Effector memory CD4-positive, alpha-beta T cell (primary cell): Measurements from ENCODE around the gene FAM170B.

Experiments
- DNase-seq, 3 donors: peaks; one replicate each; pipeline ENCODE4 v3.0.0-alpha.2; 2020
- H3K27ac ChIP-seq: 2 replicates; pipeline ENCODE4 v1.7.0; 2013; ENCODE audit warnings: mild to moderate bottlenecking, low read length, moderate library complexity; ENCODE audit not compliant: insufficient read depth, poor library complexity, severe bottlenecking
- H3K27me3 ChIP-seq: replicated peaks from 2 replicates; pipeline ENCODE4 v1.7.0; 2013; ENCODE audit warnings: mild to moderate bottlenecking, low read length; ENCODE audit not compliant: insufficient read depth, control insufficient read depth, poor library complexity, severe bottlenecking
- H3K36me3 ChIP-seq: 2 replicates; pipeline ENCODE4 v1.7.0; 2013; ENCODE audit warnings: mild to moderate bottlenecking, low read length, moderate library complexity; ENCODE audit not compliant: control insufficient read depth, insufficient read depth
- H3K4me1 ChIP-seq: 2 replicates; pipeline ENCODE4 v1.7.0; 2013; ENCODE audit warnings: low read length, mild to moderate bottlenecking; ENCODE audit not compliant: control insufficient read depth, insufficient read depth, poor library complexity, severe bottlenecking
- H3K4me3 ChIP-seq: 2 replicates; pipeline ENCODE4 v1.7.0; 2013; ENCODE audit warnings: low read length, low read depth, mild to moderate bottlenecking; ENCODE audit not compliant: insufficient read depth, poor library complexity, severe bottlenecking
- H3K9me3 ChIP-seq: 2 replicates; pipeline ENCODE4 v1.7.0; 2013; ENCODE audit warnings: mild to moderate bottlenecking, low read length, moderate library complexity; ENCODE audit not compliant: control insufficient read depth

The FAM170B gene

GRCh38 chr10:49152663-49153062 lies 18.8 kb upstream of the FAM170B start:
- H3K27ac ChIP-seq, result no peak overlapping the region
- no peaks in the 10 kb centered on the region for H3K36me3 ChIP-seq
- H3K27me3 ChIP-seq, result no peaks in the 10 kb centered on the region
- no peaks in the 10 kb centered on the region for H3K9me3 ChIP-seq
- H3K4me1 ChIP-seq, result no peaks in the 10 kb centered on the region
- H3K4me3 ChIP-seq, result no peak overlapping the region
- DNase-seq, result no peak

GRCh38 chr10:49152037-49152436 lies 18.2 kb upstream of the FAM170B start:
- no peaks in the 10 kb centered on the region for H3K4me1 ChIP-seq
- H3K36me3 ChIP-seq, result no peaks in the 10 kb centered on the region
- no peak overlapping the region for H3K4me3 ChIP-seq
- no peak overlapping the region for H3K27ac ChIP-seq
- H3K9me3 ChIP-seq, result no peaks in the 10 kb centered on the region
- no peaks in the 10 kb centered on the region for H3K27me3 ChIP-seq
- DNase-seq, result no peak

- Histone ChIP-seq H3K4me1 (no peaks in the 10 kb centered on the region), H3K27me3 (no peaks in the 10 kb centered on the region), H3K36me3 (no peaks in the 10 kb centered on the region), H3K9me3 (no peaks in the 10 kb centered on the region), H3K27ac (no peak overlapping the region), H3K4me3 (no peak overlapping the region)
- DNase-seq, result no peak
Observed at GRCh38 chr10:49151481-49151880, 17.7 kb upstream of the FAM170B start.

- Histone ChIP-seq H3K9me3 (no peaks in the 10 kb centered on the region), H3K36me3 (no peaks in the 10 kb centered on the region), H3K27me3 (no peaks in the 10 kb centered on the region), H3K4me3 (no peak overlapping the region), H3K4me1 (no peaks in the 10 kb centered on the region), H3K27ac (no peak overlapping the region)
- DNase-seq, result no peak
Observed at GRCh38 chr10:49151025-49151445, 17.2 kb upstream of the FAM170B start.

- Histone ChIP-seq H3K36me3 (no peaks in the 10 kb centered on the region), H3K4me1 (no peaks in the 10 kb centered on the region), H3K9me3 (no peaks in the 10 kb centered on the region), H3K27me3 (no peaks in the 10 kb centered on the region), H3K4me3 (no peak overlapping the region), H3K27ac (no peak overlapping the region)
- DNase-seq, result no peak
Observed at GRCh38 chr10:49150426-49150825, 16.6 kb upstream of the FAM170B start.

GRCh38 chr10:49149881-49150280 lies 16.1 kb upstream of the FAM170B start:
- no peaks in the 10 kb centered on the region for H3K9me3 ChIP-seq
- H3K27me3 ChIP-seq, result no peaks in the 10 kb centered on the region
- H3K4me3 ChIP-seq, result no peak overlapping the region
- DNase-seq, result no peak
- H3K4me1 ChIP-seq, result no peaks in the 10 kb centered on the region
- no peak overlapping the region for H3K27ac ChIP-seq
- H3K36me3 ChIP-seq, result no peaks in the 10 kb centered on the region

GRCh38 chr10:49144058-49144720 lies 10.4 kb upstream of the FAM170B start:
- no peaks in the 10 kb centered on the region for H3K27me3 ChIP-seq
- H3K36me3 ChIP-seq, result no peaks in the 10 kb centered on the region
- DNase-seq, result no peak
- H3K27ac ChIP-seq, result no peak overlapping the region
- no peaks in the 10 kb centered on the region for H3K4me1 ChIP-seq
- H3K4me3 ChIP-seq, result no peak overlapping the region
- no peaks in the 10 kb centered on the region for H3K9me3 ChIP-seq

GRCh38 chr10:49143249-49143648 lies 9.4 kb upstream of the FAM170B start:
- Histone ChIP-seq H3K27me3 (no peaks in the 10 kb centered on the region), H3K4me1 (no peaks in the 10 kb centered on the region), H3K27ac (no peak overlapping the region), H3K4me3 (no peak overlapping the region), H3K9me3 (no peaks in the 10 kb centered on the region), H3K36me3 (no peaks in the 10 kb centered on the region)
- DNase-seq, result no peak

- H3K27me3 ChIP-seq, result no peaks in the 10 kb centered on the region
- H3K27ac ChIP-seq, result no peak overlapping the region
- H3K4me3 ChIP-seq, result no peak overlapping the region
- no peaks in the 10 kb centered on the region for H3K36me3 ChIP-seq
- no peaks in the 10 kb centered on the region for H3K4me1 ChIP-seq
- no peaks in the 10 kb centered on the region for H3K9me3 ChIP-seq
- no peak for DNase-seq
Observed at GRCh38 chr10:49141541-49142332, 7.9 kb upstream of the FAM170B start.
